HG02870 (cell line): Measurements from ENCODE around the gene P2RY6.
"Not testable (repeated sequence)": the region's sequence is repeated elsewhere in the genome, so short reads cannot be mapped to it uniquely, and the experiment has no call there.

Source experiments
- ATAC-seq: cut with Tn5 transposase; IDR thresholded peaks from one replicate; pipeline ENCODE4 v1.9.1; 2021; ENCODE audit warnings: mild to moderate bottlenecking, moderate library complexity; ENCODE audit not compliant: unreplicated experiment

P2RY6 gene, protein sequence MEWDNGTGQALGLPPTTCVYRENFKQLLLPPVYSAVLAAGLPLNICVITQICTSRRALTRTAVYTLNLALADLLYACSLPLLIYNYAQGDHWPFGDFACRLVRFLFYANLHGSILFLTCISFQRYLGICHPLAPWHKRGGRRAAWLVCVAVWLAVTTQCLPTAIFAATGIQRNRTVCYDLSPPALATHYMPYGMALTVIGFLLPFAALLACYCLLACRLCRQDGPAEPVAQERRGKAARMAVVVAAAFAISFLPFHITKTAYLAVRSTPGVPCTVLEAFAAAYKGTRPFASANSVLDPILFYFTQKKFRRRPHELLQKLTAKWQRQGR

DNA sequence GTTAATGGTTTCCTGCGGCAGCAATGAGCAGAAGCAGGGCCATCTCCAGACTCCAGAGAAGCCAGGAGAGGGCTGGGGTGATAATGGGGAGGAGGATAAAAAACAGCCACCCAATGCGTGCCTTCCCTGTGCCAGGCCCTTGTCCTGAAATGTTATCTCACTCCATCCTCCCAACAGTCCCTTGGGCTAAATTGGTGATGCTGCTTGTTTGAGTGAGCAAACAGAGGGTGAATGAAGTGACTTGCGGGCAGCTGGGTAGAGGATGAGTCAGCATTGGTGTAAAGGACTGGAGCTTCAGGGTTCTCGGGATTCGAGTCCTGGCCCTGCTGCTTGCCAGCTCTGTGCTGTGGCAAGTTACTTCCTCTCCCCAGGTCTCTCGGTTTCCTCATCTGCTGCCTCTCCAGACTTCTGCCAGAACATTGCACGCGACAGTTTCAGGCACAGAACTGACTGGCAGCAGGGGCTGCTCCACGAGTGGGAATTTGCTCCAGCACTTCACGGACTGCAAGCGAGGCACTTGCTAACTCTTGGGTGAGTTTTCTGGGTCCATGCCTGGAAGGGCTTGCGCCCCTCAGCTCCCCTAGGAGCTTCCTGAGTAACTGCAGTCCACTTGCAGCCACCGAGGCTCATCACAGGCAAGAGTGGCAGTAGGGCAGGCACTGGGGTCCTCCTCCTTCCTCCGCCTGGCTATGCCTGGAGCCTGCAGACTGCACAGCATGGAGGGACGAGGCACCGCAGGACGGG is at the start of gene P2RY6:
TSS of gene P2RY6 (plus strand) at position 403 of the 744 bp plus-strand sequence. CDS start 24,181 bp downstream, outside the sequence.
- ATAC-seq: no peak

DNA sequence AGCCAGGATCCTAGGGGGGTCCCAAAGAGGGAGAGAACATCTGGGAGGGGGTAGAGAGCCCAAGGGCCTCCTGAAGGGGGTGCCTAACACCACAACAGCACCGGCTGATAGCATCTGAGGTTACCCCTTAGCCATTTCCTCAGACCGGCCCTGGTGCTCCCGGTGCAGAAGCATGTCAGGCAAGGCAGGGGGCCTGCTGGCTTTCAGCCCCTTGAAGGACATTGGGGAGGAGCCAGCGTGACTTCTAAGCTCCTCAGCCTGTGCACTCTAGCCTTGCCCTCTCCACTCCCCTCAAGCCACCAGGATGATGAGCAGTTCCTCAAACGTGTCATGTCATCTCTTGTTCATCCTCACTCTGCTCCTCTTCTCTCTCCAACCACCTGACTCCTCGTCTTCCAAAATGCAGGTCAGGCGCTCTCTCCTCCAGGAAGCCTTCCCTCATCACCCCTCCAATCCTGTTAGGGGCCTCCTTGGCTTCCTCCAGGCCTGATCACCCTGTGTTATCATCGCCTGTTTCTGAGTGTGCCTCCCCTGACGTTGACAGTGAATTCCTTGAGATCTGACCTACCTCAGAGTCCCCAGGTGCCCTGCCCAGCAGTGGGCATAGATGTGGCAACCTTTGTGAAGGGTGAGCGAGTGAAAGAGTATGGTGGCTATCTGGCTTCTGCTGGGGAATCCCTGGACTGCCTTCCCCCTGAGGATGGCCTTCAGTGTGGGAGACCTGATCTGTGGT is 48.0 kb upstream of the P2RY6 start:
- ATAC-seq: no peak

DNA sequence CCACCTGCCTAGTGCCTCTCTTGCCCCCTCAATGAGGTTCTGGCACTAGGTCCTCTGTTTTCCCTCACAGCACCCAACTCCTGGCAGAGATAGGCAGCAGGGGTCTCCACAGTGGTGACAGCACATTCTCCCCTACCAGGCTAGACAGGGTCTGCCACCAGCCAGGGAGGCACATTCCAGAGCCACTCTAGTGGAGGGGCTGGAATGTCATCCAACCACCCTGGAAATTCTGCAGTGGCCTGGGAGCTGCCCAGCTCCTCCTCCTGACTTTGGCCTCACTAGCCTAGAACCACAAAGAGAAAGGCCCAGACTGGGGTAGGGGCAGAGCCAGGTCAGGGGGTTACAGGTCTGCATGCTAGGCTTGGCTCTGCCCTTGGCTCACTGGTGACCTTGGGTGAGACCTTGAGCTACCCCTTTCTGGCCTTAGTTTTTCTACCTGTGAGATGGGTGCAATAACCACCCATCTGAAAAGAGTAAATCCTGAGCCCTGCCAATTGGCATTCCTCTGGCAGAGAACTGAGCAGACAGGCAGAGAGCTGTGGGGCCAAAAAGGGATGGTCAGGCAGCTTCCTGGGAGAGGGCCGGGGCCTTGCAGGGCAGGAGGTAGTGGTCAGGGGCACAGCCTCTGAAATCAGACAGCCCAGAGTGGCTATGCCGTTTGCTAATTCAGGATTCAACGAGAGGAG is 47.0 kb upstream of the P2RY6 start:
- ATAC-seq: no peak

DNA sequence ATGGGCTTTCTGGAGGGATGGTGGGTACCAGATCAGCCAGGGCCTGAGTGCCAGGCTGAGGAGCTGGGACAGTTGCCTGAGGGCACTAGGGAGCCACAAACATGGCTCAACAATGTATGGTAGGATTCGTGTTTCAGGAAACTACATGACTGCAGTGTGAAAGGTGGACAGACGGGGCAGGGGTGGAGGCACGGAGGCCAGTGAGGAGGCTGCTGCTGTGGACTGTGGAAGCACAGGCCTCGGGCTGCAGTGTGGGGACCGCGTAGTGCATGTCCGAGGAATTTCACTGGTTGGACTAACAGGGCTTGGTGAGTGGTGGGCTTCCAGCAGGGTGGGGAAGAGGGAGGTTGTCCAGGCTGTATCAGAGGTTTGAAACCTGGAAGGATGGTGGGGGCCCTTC is 46.3 kb upstream of the P2RY6 start:
- ATAC-seq: no peak

DNA sequence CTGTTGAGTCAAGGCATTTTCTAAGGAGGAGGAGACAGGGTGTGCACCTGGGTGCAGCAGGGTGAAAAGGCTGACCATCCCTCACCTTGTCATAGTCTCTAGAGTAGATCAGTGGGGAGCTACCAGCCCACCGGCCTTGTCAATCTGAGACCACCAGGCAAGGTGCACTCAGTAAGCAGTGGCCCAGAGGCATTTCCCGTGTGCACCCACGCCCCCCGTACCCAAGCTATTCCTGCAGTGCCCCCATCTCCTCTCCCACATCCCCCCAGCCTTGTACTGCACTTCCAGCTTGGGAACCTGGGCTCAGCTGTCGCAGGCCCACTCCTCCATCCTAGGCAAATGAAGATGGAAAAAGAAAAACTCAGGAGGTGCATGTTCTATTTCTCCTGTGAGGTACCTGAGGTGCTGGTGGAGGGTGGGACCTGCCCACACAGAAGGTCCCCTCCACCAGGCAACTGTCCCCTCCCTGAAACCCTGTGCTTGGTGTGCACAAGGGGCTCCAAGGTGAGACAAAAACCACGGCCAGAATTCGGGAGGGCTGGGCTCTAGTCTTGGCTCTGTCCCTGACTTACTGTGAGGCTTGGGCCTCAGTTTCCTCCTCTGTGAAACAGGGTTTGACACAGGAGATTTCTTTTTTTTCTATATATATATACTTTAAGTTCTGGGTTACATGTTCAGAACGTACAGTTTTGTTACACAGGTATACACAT is 45.7 kb upstream of the P2RY6 start:
- ATAC-seq: no peak

DNA sequence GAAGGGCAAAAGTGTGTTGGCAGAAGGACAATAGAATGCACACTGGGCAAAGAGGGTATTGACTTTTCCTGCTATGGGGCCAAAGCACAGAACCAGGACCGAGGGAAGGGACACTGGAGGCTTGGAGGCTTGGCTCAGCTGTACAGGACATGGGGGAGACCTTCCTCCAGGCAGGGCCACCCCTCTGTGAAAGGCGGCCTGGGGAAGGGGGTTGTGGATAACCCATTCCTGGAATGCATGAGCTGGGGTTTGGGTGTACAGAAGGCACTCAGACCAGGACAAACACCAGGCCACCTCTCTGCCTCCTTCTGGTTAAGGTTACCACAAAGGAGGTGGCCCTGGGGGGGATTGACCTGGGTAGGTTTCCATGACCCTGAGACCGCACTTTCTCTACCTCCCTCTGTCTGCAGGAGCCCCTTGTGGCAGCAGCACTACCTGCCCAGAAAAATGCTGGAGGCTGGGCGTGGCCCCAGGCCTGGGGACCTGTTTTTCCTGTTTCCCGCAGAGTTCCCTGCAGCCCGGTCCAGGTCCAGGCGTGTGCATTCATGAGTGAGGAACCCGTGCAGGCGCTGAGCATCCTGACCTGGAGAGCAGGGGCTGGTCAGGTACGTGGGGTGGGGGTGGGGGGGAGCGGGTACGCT is 44.4 kb upstream of the P2RY6 start:
- ATAC-seq: no peak

DNA sequence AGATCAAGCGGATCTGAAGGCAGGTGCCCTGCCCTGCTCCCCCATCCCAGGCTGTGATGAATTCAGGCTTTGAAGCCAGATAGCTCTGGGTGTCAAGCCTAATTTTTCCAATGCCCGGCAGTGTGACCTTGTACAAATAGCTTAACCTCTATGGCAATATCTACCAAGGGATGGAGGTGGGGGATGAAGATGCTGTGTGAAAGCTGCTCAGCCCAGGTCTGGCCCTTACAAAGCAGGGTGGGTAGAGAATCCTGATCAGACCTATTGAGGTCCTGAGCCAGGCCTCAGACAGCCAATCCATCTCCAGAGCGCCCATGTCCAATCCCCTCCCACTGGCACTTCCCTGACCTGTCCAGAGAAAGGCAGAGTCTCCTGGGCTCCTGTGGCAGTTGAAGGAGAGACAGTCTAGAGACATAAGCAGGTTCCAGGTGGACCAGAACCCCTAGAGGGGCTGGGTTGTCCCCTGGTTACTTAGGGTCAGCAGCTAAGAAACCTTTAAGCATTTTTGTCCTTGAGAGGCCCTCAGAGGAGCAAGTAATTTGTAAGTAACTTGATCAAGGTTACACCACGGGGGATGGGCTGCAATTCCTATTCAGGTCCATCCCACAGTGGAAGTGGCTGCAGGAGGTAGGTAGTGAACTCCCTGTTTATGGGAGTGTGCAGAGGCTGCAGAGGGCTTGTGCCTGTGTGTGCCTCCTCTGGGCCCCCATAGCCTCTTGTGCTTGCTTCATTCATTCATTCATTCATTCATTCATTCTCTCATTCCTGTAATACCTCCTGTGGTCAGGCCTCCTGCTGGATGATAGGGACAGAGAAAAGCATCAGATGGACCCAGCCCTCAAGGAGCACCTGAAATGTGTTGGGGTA is 43.6 kb upstream of the P2RY6 start:
- ATAC-seq: no peak

DNA sequence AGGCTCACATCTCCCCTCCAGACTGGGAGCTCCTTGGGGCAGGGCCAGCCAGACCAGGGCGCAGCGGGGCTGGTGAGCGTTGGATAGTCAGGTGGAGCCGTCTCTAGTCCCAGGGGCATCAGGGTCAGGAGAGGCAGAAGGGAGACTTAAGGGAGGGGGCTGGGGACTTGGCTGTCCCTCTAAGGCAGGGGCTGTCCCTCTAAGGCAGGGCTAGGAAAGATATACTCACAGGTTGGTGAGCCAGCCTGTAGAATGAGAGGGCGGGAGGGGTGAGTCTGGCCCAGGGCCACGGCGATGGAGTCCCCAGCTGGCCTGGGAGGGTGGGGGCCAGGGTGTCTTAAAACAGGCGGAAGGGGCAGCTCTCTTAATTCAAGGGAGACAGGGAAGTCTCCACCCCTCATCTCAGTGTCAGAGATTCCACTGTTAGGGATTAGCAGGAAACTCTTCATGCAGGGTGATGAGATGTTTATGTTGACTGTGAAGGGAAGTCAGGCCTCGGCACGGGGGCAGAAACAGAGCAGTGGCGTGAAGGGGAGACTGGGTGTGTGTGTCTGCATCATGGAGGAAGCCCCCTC is 42.7 kb upstream of the P2RY6 start:
- ATAC-seq: no peak

DNA sequence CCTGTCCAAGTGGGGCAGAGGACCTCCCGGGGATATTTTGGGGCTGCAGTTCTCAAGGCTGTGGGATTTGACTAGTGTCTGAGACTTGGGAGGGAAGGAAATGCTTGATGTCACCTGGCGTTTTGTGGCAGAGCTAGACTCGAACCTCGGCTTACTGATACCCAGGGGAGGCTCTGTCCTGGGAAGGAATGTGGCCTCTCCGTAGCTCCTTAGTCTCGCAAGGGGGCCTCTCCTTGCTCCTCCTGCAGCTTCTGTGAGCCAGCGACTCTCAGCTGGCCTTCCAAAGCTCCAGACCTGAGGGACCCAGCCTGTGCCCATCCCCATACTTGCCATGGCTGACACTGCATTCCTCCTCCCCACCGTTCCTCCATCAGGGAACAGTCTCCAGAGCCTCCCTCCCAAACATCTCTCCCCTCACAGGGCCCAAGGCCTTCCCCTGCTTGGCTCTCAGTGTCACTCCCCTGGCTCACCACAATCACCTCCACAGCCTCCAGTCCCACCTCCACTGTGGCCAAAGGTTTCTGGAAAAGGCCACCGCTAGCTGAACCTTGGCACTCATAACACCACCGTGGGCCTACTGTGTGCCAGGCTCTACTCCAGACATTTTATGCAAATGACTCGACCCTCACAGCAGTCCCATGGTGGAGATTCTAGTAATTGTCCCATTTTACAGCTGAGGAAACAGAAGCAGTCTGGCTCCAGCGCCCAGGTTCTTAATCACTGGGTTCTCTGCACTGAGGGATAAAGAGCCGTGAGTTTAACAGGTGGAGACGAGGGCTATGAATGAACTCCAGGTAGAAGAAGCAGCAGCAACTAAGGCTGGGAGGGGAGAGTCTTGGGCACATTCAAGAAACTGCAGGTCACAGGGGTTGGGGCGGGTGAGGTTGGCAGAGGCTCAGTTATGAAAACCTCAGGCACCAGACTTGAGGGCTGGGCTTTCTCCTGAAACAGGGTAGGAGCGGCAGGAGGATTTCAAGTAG is 42.0 kb upstream of the P2RY6 start:
- no peak for ATAC-seq

DNA sequence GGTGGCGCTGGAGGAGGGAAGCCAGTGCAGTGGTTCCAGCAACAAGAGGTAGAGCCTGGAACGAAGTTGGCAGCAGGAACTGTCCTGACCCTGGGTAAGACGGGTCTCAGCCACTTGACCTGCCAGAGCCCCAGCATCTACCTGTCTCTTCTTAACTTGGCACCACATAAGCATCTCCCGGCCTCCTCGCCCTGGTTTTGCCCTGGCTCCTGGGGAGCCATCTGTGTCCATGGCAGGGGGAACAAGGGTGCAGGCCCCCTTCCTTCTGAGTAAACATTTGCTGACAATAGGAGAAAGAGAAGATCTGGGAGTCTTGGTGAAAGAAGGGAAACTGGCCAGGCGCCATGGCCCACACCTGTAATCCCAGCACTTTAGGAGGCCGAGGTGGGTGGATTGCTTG is 41.2 kb upstream of the P2RY6 start:
- no peak for ATAC-seq

DNA sequence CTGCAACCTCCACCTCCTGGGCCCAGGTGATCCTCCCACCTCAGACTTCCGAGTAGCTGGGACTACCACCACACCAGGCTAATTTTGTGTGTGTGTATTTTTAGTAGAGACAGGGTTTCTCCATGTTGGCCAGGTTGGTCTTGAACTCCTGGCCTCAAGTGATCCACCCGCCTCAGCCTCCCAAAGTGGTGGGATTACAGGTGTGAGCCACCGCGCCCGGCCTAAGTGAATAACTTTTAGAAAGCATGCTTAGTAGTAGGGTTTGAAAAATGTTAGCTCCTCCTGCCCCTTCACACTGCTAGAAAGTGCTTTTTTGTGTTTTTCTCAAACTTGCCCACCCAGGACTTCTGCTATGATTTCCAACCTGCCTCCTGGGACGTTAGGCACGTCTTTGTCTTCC is 39.7 kb upstream of the P2RY6 start:
- ATAC-seq: not testable (repeated sequence)

DNA sequence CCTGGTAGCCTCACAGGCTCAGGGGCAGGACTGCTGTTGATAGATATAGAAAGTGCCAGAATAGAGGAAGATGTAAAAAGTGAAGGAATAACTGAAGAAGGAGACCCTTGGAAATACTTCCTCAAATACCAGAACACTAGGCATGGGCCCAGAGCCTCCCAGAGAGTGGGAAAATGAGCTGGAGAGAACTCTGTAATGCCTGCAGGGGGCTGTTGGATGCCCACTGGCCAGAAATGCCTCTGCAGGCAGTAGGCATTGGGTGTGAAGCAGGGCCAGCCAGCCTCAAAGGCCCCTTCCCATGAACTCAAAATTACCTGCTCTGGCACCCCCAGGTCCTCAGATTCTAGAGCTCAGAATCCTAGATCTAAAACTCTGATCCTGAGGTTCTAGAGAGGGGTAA is 38.9 kb upstream of the P2RY6 start:
- no peak for ATAC-seq

DNA sequence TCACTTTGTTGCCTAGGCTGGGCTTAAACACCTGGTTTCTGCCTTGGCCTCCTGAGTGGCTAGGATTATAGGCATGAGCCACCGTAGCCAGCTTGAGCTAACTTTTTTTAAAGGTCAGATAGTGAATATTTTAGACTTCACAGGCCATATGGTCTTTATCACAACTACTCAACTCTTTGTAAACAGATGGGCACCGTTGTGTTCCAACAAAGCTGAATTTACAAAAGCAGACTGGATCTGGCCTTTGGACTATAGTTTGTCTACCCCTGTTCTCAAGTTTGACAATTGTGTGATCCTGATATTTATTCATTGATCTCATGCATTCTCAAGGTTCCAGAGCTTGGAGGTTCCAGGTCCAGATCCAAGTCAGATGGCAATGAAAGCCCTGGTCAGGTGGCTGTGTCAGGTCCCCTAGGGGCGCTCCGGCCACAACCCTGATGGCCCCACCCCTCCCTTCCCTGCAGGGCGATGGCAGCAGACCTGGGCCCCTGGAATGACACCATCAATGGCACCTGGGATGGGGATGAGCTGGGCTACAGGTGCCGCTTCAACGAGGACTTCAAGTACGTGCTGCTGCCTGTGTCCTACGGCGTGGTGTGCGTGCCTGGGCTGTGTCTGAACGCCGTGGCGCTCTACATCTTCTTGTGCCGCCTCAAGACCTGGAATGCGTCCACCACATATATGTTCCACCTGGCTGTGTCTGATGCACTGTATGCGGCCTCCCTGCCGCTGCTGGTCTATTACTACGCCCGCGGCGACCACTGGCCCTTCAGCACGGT is 38.3 kb upstream of the P2RY6 start:
- ATAC-seq: no peak

DNA sequence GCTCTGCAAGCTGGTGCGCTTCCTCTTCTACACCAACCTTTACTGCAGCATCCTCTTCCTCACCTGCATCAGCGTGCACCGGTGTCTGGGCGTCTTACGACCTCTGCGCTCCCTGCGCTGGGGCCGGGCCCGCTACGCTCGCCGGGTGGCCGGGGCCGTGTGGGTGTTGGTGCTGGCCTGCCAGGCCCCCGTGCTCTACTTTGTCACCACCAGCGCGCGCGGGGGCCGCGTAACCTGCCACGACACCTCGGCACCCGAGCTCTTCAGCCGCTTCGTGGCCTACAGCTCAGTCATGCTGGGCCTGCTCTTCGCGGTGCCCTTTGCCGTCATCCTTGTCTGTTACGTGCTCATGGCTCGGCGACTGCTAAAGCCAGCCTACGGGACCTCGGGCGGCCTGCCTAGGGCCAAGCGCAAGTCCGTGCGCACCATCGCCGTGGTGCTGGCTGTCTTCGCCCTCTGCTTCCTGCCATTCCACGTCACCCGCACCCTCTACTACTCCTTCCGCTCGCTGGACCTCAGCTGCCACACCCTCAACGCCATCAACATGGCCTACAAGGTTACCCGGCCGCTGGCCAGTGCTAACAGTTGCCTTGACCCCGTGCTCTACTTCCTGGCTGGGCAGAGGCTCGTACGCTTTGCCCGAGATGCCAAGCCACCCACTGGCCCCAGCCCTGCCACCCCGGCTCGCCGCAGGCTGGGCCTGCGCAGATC is 37.5 kb upstream of the P2RY6 start:
- no peak for ATAC-seq

DNA sequence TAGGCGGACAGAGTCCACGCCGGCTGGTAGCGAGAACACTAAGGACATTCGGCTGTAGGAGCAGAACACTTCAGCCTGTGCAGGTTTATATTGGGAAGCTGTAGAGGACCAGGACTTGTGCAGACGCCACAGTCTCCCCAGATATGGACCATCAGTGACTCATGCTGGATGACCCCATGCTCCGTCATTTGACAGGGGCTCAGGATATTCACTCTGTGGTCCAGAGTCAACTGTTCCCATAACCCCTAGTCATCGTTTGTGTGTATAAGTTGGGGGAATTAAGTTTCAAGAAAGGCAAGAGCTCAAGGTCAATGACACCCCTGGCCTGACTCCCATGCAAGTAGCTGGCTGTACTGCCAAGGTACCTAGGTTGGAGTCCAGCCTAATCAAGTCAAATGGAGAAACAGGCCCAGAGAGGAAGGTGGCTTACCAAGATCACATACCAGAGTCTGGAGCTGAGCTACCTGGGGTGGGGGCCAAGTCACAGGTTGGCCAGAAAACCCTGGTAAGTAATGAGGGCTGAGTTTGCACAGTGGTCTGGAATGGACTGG is 36.8 kb upstream of the P2RY6 start:
- ATAC-seq: no peak

DNA sequence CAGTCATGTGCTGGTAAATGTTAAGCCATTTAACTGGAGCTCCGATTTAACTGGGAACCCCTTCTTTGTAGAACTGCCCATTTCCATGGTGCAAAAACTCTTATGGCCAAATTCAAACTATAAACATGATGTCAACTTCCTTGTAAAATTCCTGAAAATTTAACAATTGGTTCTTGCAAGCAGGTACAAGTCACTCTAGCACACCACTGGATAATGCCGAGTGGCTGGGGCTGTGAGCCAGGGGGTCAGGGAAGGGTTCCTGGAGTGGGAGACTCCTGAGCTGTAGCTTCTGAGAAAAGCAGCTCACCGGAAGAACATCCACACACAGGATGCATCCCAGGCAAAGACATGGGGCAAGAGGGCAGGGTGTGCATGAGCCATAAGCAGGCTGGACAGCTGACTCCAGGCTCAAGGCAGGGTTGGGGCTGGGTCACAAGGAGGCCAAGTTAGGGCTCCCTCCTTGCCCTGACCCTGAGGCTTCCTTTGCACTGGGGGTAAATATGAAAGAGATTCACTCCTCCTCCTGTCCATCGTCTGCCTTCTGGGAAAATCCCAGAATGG is 35.9 kb upstream of the P2RY6 start:
- ATAC-seq: no peak
